Daoy (cell line): ENCODE data around the gene FERMT2. TPM values are rescaled to one million over a fixed set of nuclear protein-coding genes. Genes with fewer than 3 reads are reported as not detected.
"Not testable (repeated sequence)": the region's sequence is repeated elsewhere in the genome, so short reads cannot be mapped to it uniquely, and the experiment has no call there.

Source experiments
- DNase-seq: peaks from one replicate; pipeline ENCODE4 v3.0.0-alpha.2; 2015; ENCODE audit warnings: low read depth
- total RNA-seq: library from RNA; depleted of rRNA; stranded (reverse); fragments of >200 nt; shearing (Covaris generic); gene quantifications from 2 replicates; pipeline ENCODE4 v1.2.3, GENCODE V29; 2014

The FERMT2 gene
- total RNA-seq, 1 experiment from 2014 or later: 121 TPM

DNA sequence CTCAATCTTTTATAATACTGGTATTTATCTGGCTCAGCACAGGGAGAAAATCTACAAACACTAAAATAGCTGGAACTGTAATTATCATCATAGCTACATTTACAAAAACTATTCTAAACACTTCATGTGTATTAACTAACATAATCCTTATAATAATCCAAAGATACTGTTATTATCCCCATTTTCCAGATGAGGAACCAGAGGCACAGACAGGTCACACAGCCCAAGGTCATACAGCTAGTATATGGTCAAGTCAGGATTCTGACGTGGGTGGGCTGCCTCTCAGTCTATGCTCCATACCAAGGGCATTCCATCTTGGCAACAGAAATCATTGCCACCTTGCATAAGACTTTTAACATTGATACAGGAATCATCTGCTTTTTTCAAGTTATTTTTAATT is 11.4 kb downstream of the FERMT2 start:
- DNase-seq: no peak

DNA sequence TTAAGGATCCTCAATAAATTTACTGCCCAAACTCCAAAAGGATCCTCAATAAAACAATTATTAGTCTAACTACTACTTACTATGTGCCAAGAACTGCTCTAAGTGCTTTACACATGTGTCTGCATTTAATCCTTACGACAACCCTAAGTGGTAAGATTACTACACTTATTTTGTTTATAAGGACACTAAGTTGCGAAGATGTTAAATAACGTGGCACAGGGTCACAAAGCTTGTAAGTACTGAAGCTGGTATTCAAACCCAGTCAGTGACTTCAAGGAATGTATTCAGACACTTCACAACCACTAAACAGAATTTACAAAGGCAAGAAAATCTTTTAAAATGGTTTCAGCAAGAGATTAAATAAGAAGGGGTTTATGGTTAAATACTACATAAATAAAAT is 13.0 kb downstream of the FERMT2 start:
- DNase-seq: no peak

GRCh38 chr14:52937306-52937705 is 13.5 kb downstream of the FERMT2 start:
- DNase-seq: no peak

- DNase-seq: no peak
Observed at GRCh38 chr14:52936437-52936836, 14.4 kb downstream of the FERMT2 start.

DNA sequence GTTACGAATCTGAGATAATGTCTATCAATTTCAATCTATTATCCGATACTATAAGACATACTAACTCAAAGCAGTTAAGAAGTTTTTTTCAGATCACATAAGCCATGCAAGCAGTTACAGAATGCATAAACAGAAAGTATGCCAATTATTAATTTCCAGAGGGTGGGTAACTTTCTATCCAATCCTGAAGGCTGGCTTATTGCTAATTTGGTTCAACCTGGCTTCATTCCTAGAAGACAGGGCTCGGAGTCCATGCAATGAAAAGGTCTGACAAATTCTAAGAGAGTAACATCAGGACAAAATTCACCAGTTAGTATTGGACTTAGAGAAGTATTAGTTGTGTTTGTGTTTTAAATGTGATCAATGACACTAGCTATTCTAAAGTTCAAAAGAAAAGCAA is 15.0 kb downstream of the FERMT2 start:
- no peak for DNase-seq

- no peak for DNase-seq
Observed at GRCh38 chr14:52934762-52935161, 16.1 kb downstream of the FERMT2 start.

DNA sequence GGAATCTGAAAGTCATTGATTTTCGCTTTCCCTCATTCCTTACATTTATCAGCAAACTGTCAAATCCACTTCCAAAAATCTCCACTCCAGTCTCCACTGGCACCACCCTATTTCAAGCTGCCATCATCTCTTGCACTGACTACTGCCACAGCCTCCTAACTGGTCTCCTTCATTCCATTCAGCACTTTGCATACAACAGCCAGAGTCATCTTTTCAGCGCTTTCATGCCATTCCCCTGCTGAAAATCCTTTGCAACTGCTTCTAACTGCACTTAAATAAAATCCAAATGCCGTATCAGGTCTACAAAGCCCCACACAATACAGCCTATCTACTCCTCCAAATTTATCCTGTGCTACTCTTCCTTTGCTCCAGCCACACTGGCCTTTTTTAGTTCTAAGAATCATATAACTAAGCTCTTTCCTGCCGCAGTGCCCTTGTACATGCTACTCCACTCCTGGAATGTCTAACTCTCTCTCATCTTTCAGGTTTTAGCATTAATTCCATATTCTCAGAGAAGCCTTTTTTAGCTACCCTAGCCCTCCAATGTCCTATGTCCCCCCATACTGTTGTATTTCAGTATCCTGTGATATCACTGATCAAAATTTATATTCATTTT is 21.6 kb downstream of the FERMT2 start:
- no peak for DNase-seq

DNA sequence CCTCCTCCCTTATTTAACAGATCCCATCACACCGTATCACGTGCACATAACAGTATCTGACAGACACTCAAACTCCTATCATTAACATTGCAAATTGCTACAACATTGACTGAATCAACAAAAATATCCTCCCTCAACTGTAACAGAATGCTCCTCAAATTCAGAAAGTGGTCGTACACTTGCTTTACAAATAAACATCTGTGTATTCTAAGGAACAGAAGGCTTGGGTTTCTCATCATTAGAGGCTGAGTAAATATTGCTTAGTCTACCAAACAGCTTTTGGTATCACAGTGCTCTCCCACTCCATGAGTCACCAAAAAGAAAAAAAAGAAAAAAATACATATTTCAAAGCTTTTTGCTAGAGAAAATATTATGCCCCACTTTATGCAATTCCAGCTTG is 23.9 kb downstream of the FERMT2 start:
- DNase-seq: no peak

- peak; percentile 25 for DNase-seq
Observed at GRCh38 chr14:52923902-52924575, 26.8 kb downstream of the FERMT2 start.

GRCh38 chr14:52922656-52923055 is 28.2 kb downstream of the FERMT2 start:
- peak; percentile 46 for DNase-seq

DNA sequence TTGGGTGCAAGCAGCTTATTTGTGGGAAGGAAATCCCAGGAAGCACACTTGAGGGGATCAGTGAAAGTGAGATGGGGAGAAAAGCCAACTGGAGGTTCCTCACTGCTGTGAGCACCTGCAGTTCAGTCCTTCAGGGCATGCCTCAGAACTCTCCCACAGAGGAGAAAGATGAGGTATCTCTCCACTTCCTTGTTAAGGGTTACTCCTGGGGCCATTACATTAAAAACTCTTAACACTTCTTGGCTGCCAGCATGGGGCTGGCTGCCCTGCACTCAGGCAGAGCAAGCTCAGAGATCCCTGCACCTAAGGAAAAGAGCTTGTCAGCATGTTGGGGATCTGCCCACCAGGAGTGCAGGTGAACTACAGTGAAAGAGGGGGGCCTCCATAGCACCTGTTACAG is 28.8 kb downstream of the FERMT2 start:
- DNase-seq: no peak

DNA sequence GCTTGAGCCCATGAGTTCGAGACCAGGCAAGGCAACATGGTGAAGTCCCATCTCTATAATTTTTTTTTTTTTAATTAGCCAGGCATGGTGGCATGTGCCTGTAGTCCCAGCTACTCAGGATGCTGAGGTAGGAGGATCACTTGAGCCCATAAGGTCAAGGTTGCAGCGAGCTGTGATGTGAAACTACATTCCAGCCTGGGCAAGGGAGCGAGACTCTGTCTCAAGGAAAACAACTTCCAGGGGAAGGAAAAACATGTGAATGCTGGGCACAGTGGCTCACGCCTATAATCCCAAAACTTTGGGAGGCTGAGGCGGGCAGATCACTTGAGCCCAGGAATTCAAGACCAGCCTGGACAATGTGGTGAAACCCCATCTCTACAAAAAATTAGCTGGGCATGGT is 30.4 kb downstream of the FERMT2 start:
- DNase-seq: not testable (repeated sequence)

DNA sequence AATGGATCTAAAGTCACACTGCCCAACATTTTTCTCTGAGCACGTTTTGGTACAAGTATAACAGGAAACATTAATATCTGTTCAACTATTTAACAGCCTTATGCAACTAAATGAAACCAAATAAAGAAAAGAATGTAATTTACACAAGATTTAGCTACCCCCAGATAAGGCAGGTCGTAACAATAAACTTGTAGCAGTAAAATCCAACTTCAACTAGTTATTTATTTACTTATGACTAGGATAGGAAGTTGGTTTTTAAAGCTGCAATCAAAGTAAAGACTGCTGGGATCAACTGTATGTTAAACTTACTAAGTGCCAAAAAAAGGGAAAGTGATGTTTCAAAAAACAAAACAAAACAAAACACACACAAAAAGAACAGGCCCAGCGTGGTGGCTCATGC is 30.9 kb downstream of the FERMT2 start:
- no peak for DNase-seq

DNA sequence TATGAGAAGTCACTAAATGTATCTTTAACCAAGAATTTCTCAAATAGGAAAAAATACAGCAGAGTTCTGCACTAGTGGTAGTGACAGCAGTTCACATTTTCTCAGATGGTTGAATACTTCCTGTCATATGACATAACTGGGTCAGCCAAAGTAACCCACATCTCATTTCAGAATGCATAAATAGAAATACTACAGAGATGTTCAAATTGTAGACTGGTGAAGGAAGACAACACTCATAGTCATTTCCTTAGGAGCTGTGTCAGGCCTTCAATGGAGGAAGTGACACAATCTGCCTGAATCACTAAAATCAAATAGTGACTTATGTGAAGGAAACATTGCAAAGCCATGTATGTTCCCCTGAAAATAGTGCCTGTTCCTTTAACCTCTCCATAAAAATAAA is 32.4 kb downstream of the FERMT2 start:
- peak; percentile 69 for DNase-seq

GRCh38 chr14:52917735-52918134 is 33.1 kb downstream of the FERMT2 start:
- no peak for DNase-seq

GRCh38 chr14:52914295-52914694 is 36.6 kb downstream of the FERMT2 start:
- no peak for DNase-seq

DNA sequence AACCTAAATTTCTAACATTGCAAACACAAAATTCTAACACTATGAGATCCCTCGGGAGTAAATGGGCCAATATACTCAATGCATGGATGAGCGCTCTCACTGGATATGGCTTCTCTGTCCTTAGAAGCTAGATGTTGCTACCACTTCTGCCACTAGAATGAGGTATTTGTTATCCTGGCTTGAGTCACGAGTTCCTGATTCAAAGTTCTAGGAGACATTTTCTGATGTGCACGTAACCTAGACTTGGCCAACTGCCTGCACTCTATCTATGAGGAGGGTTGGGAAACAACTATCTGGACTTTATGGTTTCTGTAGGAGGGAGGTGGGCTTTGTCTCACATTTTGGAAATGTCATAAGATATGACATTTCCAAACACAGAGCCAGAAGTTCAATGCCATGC is 37.6 kb downstream of the FERMT2 start:
- DNase-seq: no peak

DNA sequence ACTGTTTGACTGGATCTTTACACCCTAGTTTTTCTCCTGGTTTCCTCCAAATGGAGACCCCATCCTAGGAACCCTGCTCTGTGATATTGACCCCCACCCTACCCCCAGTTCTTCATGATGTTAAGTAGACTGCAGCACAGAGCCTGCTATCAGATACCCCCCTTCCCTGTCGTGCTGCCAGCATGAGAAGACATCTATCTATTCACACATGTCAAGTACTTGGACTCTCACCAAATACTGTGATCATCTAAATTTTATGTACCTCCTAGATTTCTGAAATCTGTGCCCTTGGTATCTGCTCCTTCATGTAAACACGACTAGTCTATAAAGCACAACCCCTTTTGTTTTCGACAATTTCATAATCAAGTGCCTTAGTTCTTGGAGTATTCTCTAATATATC is 38.9 kb downstream of the FERMT2 start:
- DNase-seq: no peak

- no peak for DNase-seq
Observed at GRCh38 chr14:52910572-52910971, 40.3 kb downstream of the FERMT2 start.

GRCh38 chr14:52907949-52908348 is 42.9 kb downstream of the FERMT2 start:
- no peak for DNase-seq

GRCh38 chr14:52906141-52906601 is 44.7 kb downstream of the FERMT2 start:
- peak; percentile 78 for DNase-seq

GRCh38 chr14:52902971-52903619 is 47.8 kb downstream of the FERMT2 start:
- peak; percentile 69 for DNase-seq

- DNase-seq: no peak
Observed at GRCh38 chr14:52901357-52901980, 49.4 kb downstream of the FERMT2 start.
